ENCODE results near the gene NAA25. TPM values are rescaled to one million over a fixed set of nuclear protein-coding genes. Genes with fewer than 3 reads are reported as not detected.

Gene NAA25
- total and polyA plus RNA-seq, 4 donors = 6.2 to 38.5 (median 19.4) TPM

GRCh38 chr12:112015938-112016337, 92.6 kb downstream of the NAA25 start:
- no peaks in the 10 kb centered on the region for H3K27me3 ChIP-seq (ENCODE audit: control insufficient read depth in 3 of 3, insufficient read depth in 3 of 3, low read length in 2 of 3)
- no peak for TF ChIP-seq CTCF (IDR thresholded peaks at IDR 0.05; ENCODE audit: control extremely low read depth, extremely low read depth)
- 95 to 96% methylated on average over 6 of the region's 6 CpGs for WGBS, 2 donors
- H3K27ac ChIP-seq (ENCODE audit: low read depth in 1 of 2, low read length in 1 of 2) = no peak overlapping the region
- H3K4me1 ChIP-seq (ENCODE audit: control insufficient read depth in 5 of 5, insufficient read depth in 5 of 5, low read length in 5 of 5) = peaks cover 3 to 24% (median 12%) of the 10 kb centered on the region in 5 donors
- DNase-seq = no peak
- H3K36me3 ChIP-seq (ENCODE audit: control insufficient read depth in 4 of 4, insufficient read depth in 4 of 4, low read length in 4 of 4) = peaks cover 5 to 26% (median 17%) of the 10 kb centered on the region in 4 donors
- no peaks in the 10 kb centered on the region for H3K9me3 ChIP-seq (ENCODE audit: control insufficient read depth in 4 of 4, insufficient read depth in 3 of 4, low read length in 3 of 4)
- no peak overlapping the region for H3K4me3 ChIP-seq
- H3K9ac ChIP-seq (ENCODE audit: insufficient read depth in 1 of 2, low read length in 2 of 2) = no peak overlapping the region
- no peak for ATAC-seq (ENCODE audit: insufficient read depth, low FRiP score)

- Histone ChIP-seq H3K9ac (ENCODE audit: insufficient read depth in 1 of 2, low read length in 2 of 2) (peak overlapping the region; percentile 60 to 66), H3K4me3 (peak overlapping the region; percentile 88), H3K36me3 (ENCODE audit: control insufficient read depth in 4 of 4, insufficient read depth in 4 of 4, low read length in 4 of 4) (peaks cover 0 to 15% (median 8%) of the 10 kb centered on the region in 4 donors), H3K27me3 (ENCODE audit: control insufficient read depth in 3 of 3, insufficient read depth in 3 of 3, low read length in 2 of 3) (no peaks in the 10 kb centered on the region), H3K27ac (ENCODE audit: low read depth in 1 of 2, low read length in 1 of 2) (peak overlapping the region; percentile 86 to 97), H3K9me3 (ENCODE audit: control insufficient read depth in 4 of 4, insufficient read depth in 3 of 4, low read length in 3 of 4) (no peaks in the 10 kb centered on the region), H3K4me1 (ENCODE audit: control insufficient read depth in 5 of 5, insufficient read depth in 5 of 5, low read length in 5 of 5) (peaks cover 4 to 24% (median 12%) of the 10 kb centered on the region in 5 donors)
- peak; percentile 30 for ATAC-seq (ENCODE audit: insufficient read depth, low FRiP score)
- TF ChIP-seq CTCF (IDR thresholded peaks at IDR 0.05; ENCODE audit: control extremely low read depth, extremely low read depth) = no peak
- 1 to 2% methylated on average over 53 to 54 of the region's 54 CpGs for WGBS, 2 donors
- peak; percentile 48 to 61 (median 52) for DNase-seq
Observed at GRCh38 chr12:112013601-112014402, 94.8 kb downstream of the NAA25 start.

- peak; percentile 99 to 100 (median 100) for DNase-seq
- Histone ChIP-seq H3K9me3 (ENCODE audit: control insufficient read depth in 4 of 4, insufficient read depth in 3 of 4, low read length in 3 of 4) (no peaks in the 10 kb centered on the region), H3K27me3 (ENCODE audit: control insufficient read depth in 3 of 3, insufficient read depth in 3 of 3, low read length in 2 of 3) (no peaks in the 10 kb centered on the region), H3K27ac (ENCODE audit: low read depth in 1 of 2, low read length in 1 of 2) (peak within 1 kb of the TSS; percentile 93 to 97), H3K36me3 (ENCODE audit: control insufficient read depth in 4 of 4, insufficient read depth in 4 of 4, low read length in 4 of 4) (peaks cover 0 to 9% (median 6%) of the 10 kb centered on the region in 4 donors), H3K4me1 (ENCODE audit: control insufficient read depth in 5 of 5, insufficient read depth in 5 of 5, low read length in 5 of 5) (peaks cover 4 to 24% (median 12%) of the 10 kb centered on the region in 5 donors), H3K9ac (ENCODE audit: insufficient read depth in 1 of 2, low read length in 2 of 2) (peak within 1 kb of the TSS; percentile 88 to 94), H3K4me3 (peak within 1 kb of the TSS; percentile 88)
- peak; percentile 40 for TF ChIP-seq CTCF (IDR thresholded peaks at IDR 0.05; ENCODE audit: control extremely low read depth, extremely low read depth)
- 1% methylated on average over 63 to 67 of the region's 67 CpGs for whole genome bisulfite sequencing, 2 donors
- ATAC-seq (ENCODE audit: insufficient read depth, low FRiP score) = peak; percentile 92
Observed at GRCh38 chr12:112012775-112013600, 95.6 kb downstream of the NAA25 start, which contains the start of the genes ERP29 and TMEM116. Gene ERP29 (plus strand): TSS chr12:112013426. CDS start chr12:112013466, 40 bp downstream. Gene TMEM116 (minus strand): TSS chr12:112013165. CDS start chr12:112005270, 7,895 bp downstream.
